BLaER1 treated with 17β-estradiol and CSF1 and Interleukin-3, amounts not matched to agents 10 nM and 100 nM (cell line): ENCODE results near the gene VBP1.

ENCODE experiments used
- H3K27ac ChIP-seq, 11 experiments: shearing (Covaris generic); formaldehyde crosslinking; 2 replicates each; pipeline ENCODE4 v1.8.1; 2022
- H3K27me3 ChIP-seq, 11 experiments: shearing (Covaris generic); formaldehyde crosslinking; 2 replicates each; pipeline ENCODE4 v1.8.1; 2022
- H3K36me3 ChIP-seq, 11 experiments: shearing (Covaris generic); formaldehyde crosslinking; 2 replicates each; pipeline ENCODE4 v1.8.1; 2022
- H3K4me1 ChIP-seq, 10 experiments: shearing (Covaris generic); formaldehyde crosslinking; 2 replicates each; pipeline ENCODE4 v1.8.1; 2022
- H3K4me2 ChIP-seq, 11 experiments: shearing (Covaris generic); formaldehyde crosslinking; 2 replicates each; pipeline ENCODE4 v1.8.1; 2022
- H3K4me3 ChIP-seq, 10 experiments: shearing (Covaris generic); formaldehyde crosslinking; 2 replicates each; pipeline ENCODE4 v1.8.1; 2022
- H3K9ac ChIP-seq, 11 experiments: shearing (Covaris generic); formaldehyde crosslinking; 2 replicates each; pipeline ENCODE4 v1.8.1; 2022
- H3K9me3 ChIP-seq, 11 experiments: shearing (Covaris generic); formaldehyde crosslinking; replicated peaks in 1 of 11; 2 replicates each; pipeline ENCODE4 v1.8.1; 2022
- H4K20me1 ChIP-seq, 11 experiments: shearing (Covaris generic); formaldehyde crosslinking; 2 replicates each; pipeline ENCODE4 v1.8.1; 2022
- Cebpa-rat ChIP-seq, 11 experiments: shearing (Covaris generic); IDR thresholded peaks; 2 replicates each; pipeline ENCODE4 v1.8.1; 2022

Gene VBP1

DNA sequence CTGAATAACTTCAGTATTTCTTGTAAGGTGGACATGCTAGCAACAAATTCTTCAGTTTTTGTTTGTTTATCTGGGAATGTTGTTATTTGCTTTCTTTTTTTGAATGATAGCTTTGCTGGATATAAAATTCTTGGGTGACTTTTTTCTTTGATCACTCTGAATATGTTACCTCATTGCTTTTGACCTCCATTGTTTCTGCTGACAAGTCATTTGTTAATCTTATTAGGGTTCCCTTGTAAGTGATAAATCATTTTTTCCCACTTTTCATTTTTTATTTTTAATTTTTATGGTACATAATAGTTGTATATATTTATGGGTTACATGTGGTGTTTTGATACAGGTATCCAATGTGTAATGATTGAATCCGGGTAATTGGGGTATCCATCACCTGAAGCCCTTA lies 54.7 kb downstream of the VBP1 start:
- no peak overlapping the region for H3K4me2 ChIP-seq
- TF ChIP-seq Cebpa-rat (IDR thresholded peaks at IDR 0.05), result no peak

DNA sequence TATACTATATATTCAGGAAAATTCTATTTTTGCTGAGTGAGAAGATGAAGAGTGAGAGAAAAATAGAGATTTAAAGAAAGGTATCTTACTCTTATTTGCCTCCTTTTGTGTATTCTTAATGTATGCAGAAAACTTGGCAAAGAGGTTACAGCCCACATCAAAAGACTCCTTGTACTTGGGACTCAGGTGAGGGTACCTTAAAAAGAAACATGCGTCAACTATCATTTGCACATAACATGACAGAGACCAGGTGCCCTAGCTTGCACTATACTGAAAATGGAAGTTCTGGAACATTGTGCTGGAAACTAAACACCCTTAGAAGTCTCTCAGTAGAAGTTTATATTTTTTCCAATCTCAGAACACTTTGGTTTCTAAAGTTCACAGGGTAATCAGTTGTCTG lies 63.6 kb downstream of the VBP1 start:
- H3K4me3 ChIP-seq, result no peak overlapping the region
- peaks cover 12 to 94% (median 72%) of the 10 kb centered on the region in 11 experiments; a peak in 21 of 22 replicates for H3K27me3 ChIP-seq
- H3K9me3 ChIP-seq, result peaks cover 0 to 8% (median 0%) of the 10 kb centered on the region in 11 experiments; a peak in 1 of 22 replicates
- H3K4me1 ChIP-seq, result no peaks in the 10 kb centered on the region
- no peak overlapping the region for H3K27ac ChIP-seq
- H3K4me2 ChIP-seq, result no peak overlapping the region
- no peaks in the 10 kb centered on the region for H3K36me3 ChIP-seq
- TF ChIP-seq Cebpa-rat (IDR thresholded peaks at IDR 0.05), result no peak
- H4K20me1 ChIP-seq, result no peaks in the 10 kb centered on the region
- H3K9ac ChIP-seq, result no peak overlapping the region

More for the DNA sequence above, 54.7 kb downstream of the VBP1 start:
- no peak overlapping the region for H3K4me3 ChIP-seq
- no peak overlapping the region for H3K9ac ChIP-seq
- H3K36me3 ChIP-seq, result no peaks in the 10 kb centered on the region
- no peaks in the 10 kb centered on the region for H3K4me1 ChIP-seq
- H3K9me3 ChIP-seq, result peaks cover 0 to 24% (median 12%) of the 10 kb centered on the region in 11 experiments; a peak in 16 of 22 replicates
- H3K27me3 ChIP-seq, result peaks cover 3 to 39% (median 14%) of the 10 kb centered on the region in 11 experiments; a peak in 16 of 22 replicates
- H4K20me1 ChIP-seq, result no peaks in the 10 kb centered on the region
- no peak overlapping the region for H3K27ac ChIP-seq
